ENCODE data around the gene TBRG4.

DNA sequence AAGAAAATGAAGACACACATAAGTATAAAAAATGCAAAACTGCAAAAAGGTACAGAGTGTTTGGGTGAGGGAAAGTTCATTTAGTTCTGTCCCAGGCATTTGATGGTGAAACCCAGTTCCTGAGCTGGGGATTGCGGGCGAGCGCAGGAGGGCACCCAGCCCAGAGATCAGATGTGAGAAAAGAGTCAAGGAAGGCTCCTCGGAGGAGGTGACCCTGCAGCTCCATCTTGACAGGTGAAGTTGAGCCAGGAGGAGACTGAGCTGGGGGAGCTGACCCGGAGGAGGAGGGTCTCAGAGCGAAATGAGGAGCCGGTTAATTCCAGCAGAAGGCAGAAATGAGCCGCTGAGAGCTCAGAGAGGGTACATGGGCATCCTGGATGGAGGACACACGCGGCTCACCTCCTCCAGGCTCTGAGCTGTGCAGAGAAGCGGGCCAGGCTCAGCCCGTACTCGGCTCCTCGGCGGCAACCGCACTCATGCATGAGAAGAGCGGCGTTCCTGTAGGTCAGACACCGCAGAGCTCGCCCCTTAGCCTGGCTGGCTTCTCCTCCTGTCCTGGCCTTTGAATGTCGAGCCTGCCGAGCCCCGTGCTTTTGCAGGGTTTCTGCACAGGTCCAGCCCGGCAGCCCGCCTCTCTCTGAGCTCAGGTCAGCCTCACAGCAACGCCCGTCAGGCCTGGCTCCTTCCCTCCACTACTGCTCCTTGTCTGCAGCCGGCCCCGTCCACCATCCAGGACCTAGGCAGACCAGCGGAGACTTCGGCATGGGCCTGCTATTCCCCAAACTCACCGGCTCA is 36.6 kb upstream of the TBRG4 start:
- no peak for TF ChIP-seq ZFP30 (CRISPR knock-in tag; IDR thresholded peaks at IDR 0.05)
- no peak for TF ChIP-seq GLIS3 (CRISPR knock-in tag; IDR thresholded peaks at IDR 0.05)
- TF ChIP-seq ISL1 (CRISPR knock-in tag; IDR thresholded peaks at IDR 0.05) = no peak
- no peak for TF ChIP-seq PATZ1 (CRISPR knock-in tag; IDR thresholded peaks at IDR 0.05; ENCODE audit: borderline replicate concordance)
- no peak for TF ChIP-seq CREB5 (CRISPR knock-in tag; IDR thresholded peaks at IDR 0.05; ENCODE audit: low read depth)
- no peak for TF ChIP-seq ZNF8 (CRISPR knock-in tag; IDR thresholded peaks at IDR 0.05)
- no peak for TF ChIP-seq SNAI2 (CRISPR knock-in tag; IDR thresholded peaks at IDR 0.05)
- no peak for TF ChIP-seq ARNTL (CRISPR knock-in tag; IDR thresholded peaks at IDR 0.05; ENCODE audit: borderline replicate concordance, low read depth)
- no peak for TF ChIP-seq TSHZ2 (CRISPR knock-in tag; IDR thresholded peaks at IDR 0.05)
- TF ChIP-seq TCF4 (CRISPR knock-in tag; IDR thresholded peaks at IDR 0.05; ENCODE audit: borderline replicate concordance) = no peak
